Vagina (tissue), 2 donors: ENCODE measurements around the gene ATG14.

Source experiments
- POLR2A ChIP-seq, 2 donors: fragments of 450-650 bp; IDR thresholded peaks; one replicate each; pipeline ENCODE4 v1.6.1; 2017; ENCODE audit warnings: antibody characterized with exemption in 2 of 2, mild to moderate bottlenecking in 2 of 2, moderate library complexity in 2 of 2
- POLR2AphosphoS5 ChIP-seq, 2 donors: sonication (generic); formaldehyde crosslinking; IDR thresholded peaks; one replicate each; pipeline ENCODE4 v1.9.0; 2017; ENCODE audit warnings: antibody characterized with exemption in 2 of 2, mild to moderate bottlenecking in 2 of 2, low read depth in 1 of 2; ENCODE audit not compliant: insufficient read depth in 1 of 2
- TF ChIP-seq, protein P1 (sequence below), 3 experiments: fragments of 450-650 bp in 2 of 3; fragments of 200-600 bp in 1 of 3; sonication (generic) in 1 of 3; IDR thresholded peaks; one replicate each; pipeline ENCODE4 v1.5.1; 2017 to 2019; ENCODE audit warnings: antibody characterized with exemption in 3 of 3, mild to moderate bottlenecking in 2 of 3, moderate library complexity in 2 of 3

DNA sequence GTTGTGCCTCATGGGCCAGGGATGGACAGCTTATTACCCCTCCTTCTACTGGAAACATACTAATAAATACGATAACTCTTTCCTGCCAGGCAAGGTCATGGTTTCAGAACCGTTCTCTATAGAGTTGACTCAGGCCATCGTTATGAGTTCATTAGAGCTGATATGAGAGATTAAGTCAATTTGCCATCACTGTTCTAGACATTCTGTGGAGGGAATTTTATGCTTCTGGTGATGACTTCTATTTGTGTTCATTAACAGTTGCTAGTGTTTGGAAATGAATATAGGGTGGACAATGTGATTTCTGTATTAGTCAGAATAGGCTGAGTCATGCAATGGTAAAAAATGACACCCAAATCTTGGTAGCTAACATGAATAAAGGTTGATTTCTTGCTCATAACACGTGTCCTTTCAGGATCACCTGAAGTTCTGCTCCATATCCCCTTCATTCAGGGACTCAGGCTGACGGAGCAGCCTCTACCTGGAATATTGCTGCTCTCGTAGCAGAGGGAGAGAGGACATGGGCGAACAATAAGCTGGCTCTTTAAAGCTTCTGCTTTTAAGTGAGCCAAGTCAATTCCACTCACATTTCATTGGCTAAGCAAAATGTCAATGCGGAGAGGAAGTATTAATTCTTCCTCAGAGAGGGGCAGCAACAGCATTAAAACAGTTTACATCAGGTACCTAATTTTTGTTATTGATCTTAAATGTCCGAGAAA lies 47.3 kb upstream of the ATG14 start:
- TF ChIP-seq, protein P1, sequence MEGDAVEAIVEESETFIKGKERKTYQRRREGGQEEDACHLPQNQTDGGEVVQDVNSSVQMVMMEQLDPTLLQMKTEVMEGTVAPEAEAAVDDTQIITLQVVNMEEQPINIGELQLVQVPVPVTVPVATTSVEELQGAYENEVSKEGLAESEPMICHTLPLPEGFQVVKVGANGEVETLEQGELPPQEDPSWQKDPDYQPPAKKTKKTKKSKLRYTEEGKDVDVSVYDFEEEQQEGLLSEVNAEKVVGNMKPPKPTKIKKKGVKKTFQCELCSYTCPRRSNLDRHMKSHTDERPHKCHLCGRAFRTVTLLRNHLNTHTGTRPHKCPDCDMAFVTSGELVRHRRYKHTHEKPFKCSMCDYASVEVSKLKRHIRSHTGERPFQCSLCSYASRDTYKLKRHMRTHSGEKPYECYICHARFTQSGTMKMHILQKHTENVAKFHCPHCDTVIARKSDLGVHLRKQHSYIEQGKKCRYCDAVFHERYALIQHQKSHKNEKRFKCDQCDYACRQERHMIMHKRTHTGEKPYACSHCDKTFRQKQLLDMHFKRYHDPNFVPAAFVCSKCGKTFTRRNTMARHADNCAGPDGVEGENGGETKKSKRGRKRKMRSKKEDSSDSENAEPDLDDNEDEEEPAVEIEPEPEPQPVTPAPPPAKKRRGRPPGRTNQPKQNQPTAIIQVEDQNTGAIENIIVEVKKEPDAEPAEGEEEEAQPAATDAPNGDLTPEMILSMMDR (IDR thresholded peaks at IDR 0.05), result no peak
- TF ChIP-seq POLR2A (IDR thresholded peaks at IDR 0.05), result no peak
- TF ChIP-seq POLR2AphosphoS5 (IDR thresholded peaks at IDR 0.05; ENCODE audit: insufficient read depth in 1 of 2, low read depth in 1 of 2), result no peak
